ENCODE data around the gene PTGDR. TPM values are rescaled to one million over a fixed set of nuclear protein-coding genes. Genes with fewer than 3 reads are reported as not detected.

PTGDR gene
- total RNA-seq, 1 experiment from 2014 or later: not detected

- TF ChIP-seq SIN3A (IDR thresholded peaks at IDR 0.05; ENCODE audit: borderline replicate concordance, insufficient read depth, low read depth, low read length) (no peak), POLR2AphosphoS5 (IDR thresholded peaks at IDR 0.05; ENCODE audit: low read depth, low read length) (no peak), CTCF (IDR thresholded peaks at IDR 0.05) (no peak), TCF7L2 (IDR thresholded peaks at IDR 0.05; ENCODE audit: low read depth, low read length) (no peak), REST (IDR thresholded peaks at IDR 0.05; ENCODE audit: insufficient read depth in 1 of 2, low read depth in 2 of 2, low read length in 1 of 2) (no peak)
- no peak for ATAC-seq
- Histone ChIP-seq H3K9me3 (ENCODE audit: control insufficient read depth, insufficient read depth, low read depth, low read length) (no peaks in the 10 kb centered on the region), H3K27me3 (ENCODE audit: control insufficient read depth, insufficient read depth, low read length) (peaks cover 8% of the 10 kb centered on the region), H3K4me3 (ENCODE audit: low read depth in 2 of 2, low read length in 2 of 2) (no peak overlapping the region), H3K4me1 (ENCODE audit: control insufficient read depth, insufficient read depth, low read length) (no peaks in the 10 kb centered on the region; the same call in 1 of the 2 replicates), H3K36me3 (ENCODE audit: control insufficient read depth, insufficient read depth, low read length) (no peaks in the 10 kb centered on the region), H3K27ac (ENCODE audit: low read length) (no peak overlapping the region)
- POLR2A ChIA-PET: no interaction called here
- DNase-seq (ENCODE audit: low read depth, low spot score): no peak
- in situ Hi-C loops (cut with HindIII; ENCODE audit: low pct_unique_long_range_greater_than_20kb, low sequenced_read_pairs): no loop called here
- CTCF ChIA-PET: no interaction called here
- no TSS peak for BruUV-seq (replicated peaks)
- intact Hi-C loops (cut with micrococcal nuclease; ENCODE audit: unreplicated experiment): no loop called here
These were observed 1.3 kb upstream of the PTGDR start for GRCh38 chr14:52266179-52266578.

- intact Hi-C loops (cut with micrococcal nuclease; ENCODE audit: unreplicated experiment): no loop called here
- no peaks in the 10 kb centered on the region for H3K9me3 ChIP-seq (ENCODE audit: control insufficient read depth, insufficient read depth, low read depth, low read length)
- H3K4me3 ChIP-seq (ENCODE audit: low read depth in 2 of 2, low read length in 2 of 2): no peak overlapping the region
- no TSS peak for BruUV-seq (replicated peaks)
- no peaks in the 10 kb centered on the region for H3K36me3 ChIP-seq (ENCODE audit: control insufficient read depth, insufficient read depth, low read length)
- ChIA-PET POLR2A (no interaction called here), CTCF (no interaction called here)
- in situ Hi-C loops (cut with HindIII; ENCODE audit: low pct_unique_long_range_greater_than_20kb, low sequenced_read_pairs): no loop called here
- DNase-seq (ENCODE audit: low read depth, low spot score): no peak
- no peak overlapping the region for H3K27ac ChIP-seq (ENCODE audit: low read length)
- H3K27me3 ChIP-seq (ENCODE audit: control insufficient read depth, insufficient read depth, low read length): peaks cover 8% of the 10 kb centered on the region
- H3K4me1 ChIP-seq (ENCODE audit: control insufficient read depth, insufficient read depth, low read length): no peaks in the 10 kb centered on the region; the same call in 1 of the 2 replicates
- TF ChIP-seq CTCF (IDR thresholded peaks at IDR 0.05) (no peak), TCF7L2 (IDR thresholded peaks at IDR 0.05; ENCODE audit: low read depth, low read length) (no peak), SIN3A (IDR thresholded peaks at IDR 0.05; ENCODE audit: borderline replicate concordance, insufficient read depth, low read depth, low read length) (no peak), REST (IDR thresholded peaks at IDR 0.05; ENCODE audit: insufficient read depth in 1 of 2, low read depth in 2 of 2, low read length in 1 of 2) (no peak), POLR2AphosphoS5 (IDR thresholded peaks at IDR 0.05; ENCODE audit: low read depth, low read length) (no peak)
- ATAC-seq: no peak
These were observed 716 bp upstream of the PTGDR start for GRCh38 chr14:52266782-52267181.

Measured in Panc1 (cell line).